Measurements from ENCODE around the gene SRGAP3.
"Not testable (repeated sequence)": the region's sequence is repeated elsewhere in the genome, so short reads cannot be mapped to it uniquely, and the experiment has no call there.

SRGAP3 gene

DNA sequence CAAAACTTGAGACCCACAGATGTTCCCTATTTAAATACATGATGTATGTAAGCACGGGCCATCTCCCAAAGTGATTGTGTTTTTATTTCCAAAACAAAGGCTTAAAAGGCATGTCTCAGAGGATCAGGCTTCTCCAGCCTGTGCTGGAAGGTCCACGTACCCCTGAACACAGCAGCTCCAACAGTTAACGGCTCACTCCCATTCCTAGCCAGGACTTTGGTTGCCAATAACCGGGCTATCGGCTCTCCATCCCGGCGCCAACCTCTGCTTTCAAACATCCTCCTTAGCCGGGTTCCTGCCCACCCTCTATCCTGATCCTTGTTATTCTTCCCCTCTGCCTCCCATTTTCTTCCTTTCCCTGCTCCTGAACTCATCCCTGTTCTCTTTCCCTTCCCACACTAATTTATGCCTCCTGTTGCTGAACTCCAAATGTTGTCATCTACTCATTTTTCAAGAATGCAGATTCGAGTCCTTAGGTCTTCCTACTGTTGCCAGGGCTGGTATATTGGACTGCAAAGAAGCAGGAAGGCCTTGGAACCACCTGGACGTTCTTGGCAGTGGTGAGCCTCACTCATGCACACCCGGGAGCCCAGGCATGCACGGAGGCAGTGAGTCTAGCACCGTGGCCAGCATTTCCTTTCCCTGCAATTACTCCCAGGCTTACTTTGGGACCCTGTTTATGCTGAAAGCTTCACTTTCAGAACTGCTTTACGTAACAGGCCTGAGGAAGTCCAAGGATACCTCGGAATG lies 157.8 kb downstream of the SRGAP3 start:
- Histone ChIP-seq H3K27me3 (ENCODE audit: control insufficient read depth in 5 of 5, insufficient read depth in 4 of 5, low read length in 5 of 5) (peaks cover 0 to 4% (median 0%) of the 10 kb centered on the region in 5 donors), H3K9ac (ENCODE audit: low read length in 5 of 5) (no peak overlapping the region), H3K4me3 (ENCODE audit: low read depth in 1 of 5, low read length in 5 of 5) (no peak overlapping the region), H3K36me3 (ENCODE audit: control insufficient read depth in 5 of 5, insufficient read depth in 5 of 5, low read length in 5 of 5) (no peaks in the 10 kb centered on the region), H3K4me1 (ENCODE audit: control insufficient read depth in 5 of 5, insufficient read depth in 5 of 5, low read length in 5 of 5) (peaks cover 2 to 15% (median 14%) of the 10 kb centered on the region in 5 donors), H3K27ac (ENCODE audit: low read depth, low read length) (no peak overlapping the region), H3K9me3 (ENCODE audit: control insufficient read depth in 5 of 5, low read length in 5 of 5) (no peaks in the 10 kb centered on the region)

GRCh38 chr3:9088441-9089353 lies 160.7 kb downstream of the SRGAP3 start:
- H3K27ac ChIP-seq (ENCODE audit: low read depth, low read length): no peak overlapping the region
- no peak overlapping the region for H3K9ac ChIP-seq (ENCODE audit: low read length in 5 of 5)

DNA sequence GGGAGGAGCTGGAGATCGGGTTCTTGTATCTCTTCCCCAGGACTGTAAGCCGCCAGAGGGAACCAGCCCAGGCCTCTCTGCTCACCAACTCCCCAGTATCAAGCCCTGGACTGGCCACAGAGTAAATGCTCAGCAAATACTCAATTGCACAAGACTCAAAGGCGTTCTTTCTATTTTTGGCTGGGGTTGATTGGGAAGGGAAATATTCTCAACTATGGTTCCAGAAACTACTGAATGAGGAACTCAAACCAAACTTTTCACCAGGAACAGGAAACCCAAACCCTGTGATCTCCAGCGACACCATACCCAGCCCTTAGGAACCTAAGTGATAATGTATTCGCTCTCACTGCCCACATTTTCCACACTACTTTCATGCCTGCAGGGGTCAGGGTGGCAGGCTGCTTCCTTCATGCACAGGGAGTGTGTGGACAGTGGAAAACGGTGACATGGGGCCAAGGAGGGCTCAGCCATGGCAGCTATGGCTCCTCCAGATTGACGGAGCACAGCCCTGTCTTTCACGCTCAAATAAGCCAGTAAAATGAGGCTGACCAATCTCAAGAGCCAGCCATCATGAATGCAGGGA lies 161.5 kb downstream of the SRGAP3 start:
- no peaks in the 10 kb centered on the region for H3K36me3 ChIP-seq (ENCODE audit: control insufficient read depth in 5 of 5, insufficient read depth in 5 of 5, low read length in 5 of 5)
- H3K27ac ChIP-seq (ENCODE audit: low read depth, low read length): no peak overlapping the region
- H3K4me3 ChIP-seq (ENCODE audit: low read depth in 1 of 5, low read length in 5 of 5): no peak overlapping the region
- no peak overlapping the region for H3K9ac ChIP-seq (ENCODE audit: low read length in 5 of 5)
- no peaks in the 10 kb centered on the region for H3K9me3 ChIP-seq (ENCODE audit: control insufficient read depth in 5 of 5, low read length in 5 of 5)
- H3K27me3 ChIP-seq (ENCODE audit: control insufficient read depth in 5 of 5, insufficient read depth in 4 of 5, low read length in 5 of 5): peaks cover 0 to 4% (median 0%) of the 10 kb centered on the region in 5 donors
- peaks cover 2 to 15% (median 14%) of the 10 kb centered on the region in 5 donors for H3K4me1 ChIP-seq (ENCODE audit: control insufficient read depth in 5 of 5, insufficient read depth in 5 of 5, low read length in 5 of 5)

More at GRCh38 chr3:9088441-9089353, 160.7 kb downstream of the SRGAP3 start:
- Histone ChIP-seq H3K36me3 (ENCODE audit: control insufficient read depth in 5 of 5, insufficient read depth in 5 of 5, low read length in 5 of 5) (no peaks in the 10 kb centered on the region), H3K9me3 (ENCODE audit: control insufficient read depth in 5 of 5, low read length in 5 of 5) (no peaks in the 10 kb centered on the region), H3K4me1 (ENCODE audit: control insufficient read depth in 5 of 5, insufficient read depth in 5 of 5, low read length in 5 of 5) (peaks cover 2 to 15% (median 14%) of the 10 kb centered on the region in 5 donors), H3K27me3 (ENCODE audit: control insufficient read depth in 5 of 5, insufficient read depth in 4 of 5, low read length in 5 of 5) (peaks cover 0 to 4% (median 0%) of the 10 kb centered on the region in 5 donors), H3K4me3 (ENCODE audit: low read depth in 1 of 5, low read length in 5 of 5) (no peak overlapping the region)

- H3K4me3 ChIP-seq (ENCODE audit: low read depth in 1 of 5, low read length in 5 of 5); H3K36me3 ChIP-seq (ENCODE audit: control insufficient read depth in 5 of 5, insufficient read depth in 5 of 5, low read length in 5 of 5); H3K27me3 ChIP-seq (ENCODE audit: control insufficient read depth in 5 of 5, insufficient read depth in 4 of 5, low read length in 5 of 5); H3K27ac ChIP-seq (ENCODE audit: low read depth, low read length); H3K9ac ChIP-seq (ENCODE audit: low read length in 5 of 5); H3K9me3 ChIP-seq (ENCODE audit: control insufficient read depth in 5 of 5, low read length in 5 of 5): not testable (repeated sequence)
- peaks cover 2 to 15% (median 14%) of the 10 kb centered on the region in 5 donors for H3K4me1 ChIP-seq (ENCODE audit: control insufficient read depth in 5 of 5, insufficient read depth in 5 of 5, low read length in 5 of 5)
These were observed 164.0 kb downstream of the SRGAP3 start for GRCh38 chr3:9085428-9085827.

GRCh38 chr3:9081184-9081818 lies 168.1 kb downstream of the SRGAP3 start:
- Histone ChIP-seq H3K4me3 (ENCODE audit: low read depth in 1 of 5, low read length in 5 of 5) (no peak overlapping the region), H3K27ac (ENCODE audit: low read depth, low read length) (no peak overlapping the region), H3K4me1 (ENCODE audit: control insufficient read depth in 5 of 5, insufficient read depth in 5 of 5, low read length in 5 of 5) (no peaks in the 10 kb centered on the region), H3K9ac (ENCODE audit: low read length in 5 of 5) (no peak overlapping the region), H3K27me3 (ENCODE audit: control insufficient read depth in 5 of 5, insufficient read depth in 4 of 5, low read length in 5 of 5) (no peaks in the 10 kb centered on the region), H3K36me3 (ENCODE audit: control insufficient read depth in 5 of 5, insufficient read depth in 5 of 5, low read length in 5 of 5) (no peaks in the 10 kb centered on the region), H3K9me3 (ENCODE audit: control insufficient read depth in 5 of 5, low read length in 5 of 5) (no peaks in the 10 kb centered on the region)

GRCh38 chr3:9080163-9080562 lies 169.3 kb downstream of the SRGAP3 start:
- no peak overlapping the region for H3K9ac ChIP-seq (ENCODE audit: low read length in 5 of 5)
- no peak overlapping the region for H3K27ac ChIP-seq (ENCODE audit: low read depth, low read length)
- no peaks in the 10 kb centered on the region for H3K27me3 ChIP-seq (ENCODE audit: control insufficient read depth in 5 of 5, insufficient read depth in 4 of 5, low read length in 5 of 5)
- H3K36me3 ChIP-seq (ENCODE audit: control insufficient read depth in 5 of 5, insufficient read depth in 5 of 5, low read length in 5 of 5): no peaks in the 10 kb centered on the region
- H3K9me3 ChIP-seq (ENCODE audit: control insufficient read depth in 5 of 5, low read length in 5 of 5): no peaks in the 10 kb centered on the region
- no peaks in the 10 kb centered on the region for H3K4me1 ChIP-seq (ENCODE audit: control insufficient read depth in 5 of 5, insufficient read depth in 5 of 5, low read length in 5 of 5)
- no peak overlapping the region for H3K4me3 ChIP-seq (ENCODE audit: low read depth in 1 of 5, low read length in 5 of 5)

DNA sequence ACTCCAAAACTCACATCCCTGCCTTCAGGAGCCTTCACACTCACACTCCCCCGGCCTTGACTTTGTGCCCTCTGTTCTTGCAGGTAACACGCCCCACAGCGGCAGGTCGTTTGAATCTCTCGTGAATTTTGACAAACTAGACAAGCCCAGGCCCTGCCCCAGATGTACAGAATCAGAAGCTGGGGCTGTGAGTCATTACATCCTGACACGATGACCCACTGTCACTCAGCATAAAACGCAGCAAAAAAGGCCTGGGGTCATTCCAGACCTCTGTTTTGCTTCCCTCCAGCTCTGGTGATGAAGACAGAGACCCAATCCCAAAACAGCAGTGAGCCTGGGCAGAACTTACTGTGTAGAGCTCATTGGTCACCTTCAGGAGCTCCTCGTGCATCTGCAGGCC lies 169.8 kb downstream of the SRGAP3 start:
- Histone ChIP-seq H3K4me3 (ENCODE audit: low read depth in 1 of 5, low read length in 5 of 5) (no peak overlapping the region), H3K9me3 (ENCODE audit: control insufficient read depth in 5 of 5, low read length in 5 of 5) (no peaks in the 10 kb centered on the region), H3K36me3 (ENCODE audit: control insufficient read depth in 5 of 5, insufficient read depth in 5 of 5, low read length in 5 of 5) (no peaks in the 10 kb centered on the region), H3K27me3 (ENCODE audit: control insufficient read depth in 5 of 5, insufficient read depth in 4 of 5, low read length in 5 of 5) (no peaks in the 10 kb centered on the region), H3K4me1 (ENCODE audit: control insufficient read depth in 5 of 5, insufficient read depth in 5 of 5, low read length in 5 of 5) (no peaks in the 10 kb centered on the region), H3K27ac (ENCODE audit: low read depth, low read length) (no peak overlapping the region), H3K9ac (ENCODE audit: low read length in 5 of 5) (no peak overlapping the region)

DNA sequence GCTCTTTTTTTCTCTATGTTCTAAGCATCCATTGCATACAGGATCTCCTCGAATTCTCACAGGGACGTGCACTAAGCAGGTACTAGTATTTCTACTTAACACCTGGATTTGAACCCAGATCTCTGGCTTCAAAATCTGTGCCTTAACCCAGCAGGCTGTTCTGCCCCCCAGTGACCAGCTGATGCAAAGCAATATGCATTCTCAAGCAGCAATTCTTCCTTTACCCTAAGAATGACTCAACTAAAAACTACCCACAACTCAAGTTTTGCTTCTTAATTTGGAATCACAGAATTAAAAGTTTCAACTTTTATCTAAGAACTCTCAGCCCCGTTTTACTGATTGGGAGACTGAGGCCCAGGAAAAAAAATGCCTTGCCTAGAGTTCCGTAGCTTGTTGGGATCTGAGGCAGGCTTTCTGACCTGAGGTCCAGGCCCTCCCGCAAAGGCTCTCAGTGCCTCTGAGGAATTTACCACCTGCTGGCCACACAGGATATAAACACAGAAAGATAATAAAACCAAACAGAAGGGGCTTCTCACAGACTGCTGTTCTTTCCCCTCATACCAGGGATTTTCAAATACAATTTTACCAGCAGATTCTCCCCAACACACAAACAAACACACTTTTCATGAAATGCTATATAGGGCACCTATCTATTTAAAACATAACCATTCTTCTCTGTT lies 170.7 kb downstream of the SRGAP3 start:
- Histone ChIP-seq H3K27ac (ENCODE audit: low read depth, low read length) (no peak overlapping the region), H3K4me1 (ENCODE audit: control insufficient read depth in 5 of 5, insufficient read depth in 5 of 5, low read length in 5 of 5) (no peaks in the 10 kb centered on the region), H3K27me3 (ENCODE audit: control insufficient read depth in 5 of 5, insufficient read depth in 4 of 5, low read length in 5 of 5) (no peaks in the 10 kb centered on the region), H3K4me3 (ENCODE audit: low read depth in 1 of 5, low read length in 5 of 5) (no peak overlapping the region), H3K9me3 (ENCODE audit: control insufficient read depth in 5 of 5, low read length in 5 of 5) (no peaks in the 10 kb centered on the region), H3K36me3 (ENCODE audit: control insufficient read depth in 5 of 5, insufficient read depth in 5 of 5, low read length in 5 of 5) (no peaks in the 10 kb centered on the region), H3K9ac (ENCODE audit: low read length in 5 of 5) (no peak overlapping the region)

DNA sequence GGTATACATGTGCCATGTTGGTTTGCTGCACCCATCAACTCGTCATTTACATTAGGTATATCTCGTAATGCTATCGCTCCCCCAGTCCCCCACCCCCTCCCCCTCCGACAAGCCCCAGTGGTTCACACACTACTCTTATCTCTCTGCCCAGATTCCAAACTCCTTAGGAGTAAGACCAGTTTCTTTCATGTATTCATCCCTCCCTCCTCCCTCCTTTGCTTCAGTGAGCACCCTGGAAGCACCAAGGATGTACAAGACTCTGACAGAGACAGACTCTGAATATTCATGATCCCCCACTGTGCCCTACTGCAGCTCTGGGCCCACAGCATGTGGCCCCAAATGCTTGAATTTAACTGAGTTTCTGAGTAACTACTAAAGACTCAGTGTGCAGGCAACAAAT lies 172.4 kb downstream of the SRGAP3 start:
- Histone ChIP-seq H3K36me3 (ENCODE audit: control insufficient read depth in 5 of 5, insufficient read depth in 5 of 5, low read length in 5 of 5) (no peaks in the 10 kb centered on the region), H3K4me3 (ENCODE audit: low read depth in 1 of 5, low read length in 5 of 5) (no peak overlapping the region), H3K27me3 (ENCODE audit: control insufficient read depth in 5 of 5, insufficient read depth in 4 of 5, low read length in 5 of 5) (peaks cover 0 to under 1% (median 0%) of the 10 kb centered on the region in 5 donors), H3K27ac (ENCODE audit: low read depth, low read length) (no peak overlapping the region), H3K4me1 (ENCODE audit: control insufficient read depth in 5 of 5, insufficient read depth in 5 of 5, low read length in 5 of 5) (no peaks in the 10 kb centered on the region), H3K9ac (ENCODE audit: low read length in 5 of 5) (no peak overlapping the region), H3K9me3 (ENCODE audit: control insufficient read depth in 5 of 5, low read length in 5 of 5) (no peaks in the 10 kb centered on the region)
